K562 (cell line): Measurements from ENCODE around the gene FIBIN. TPM values are rescaled to one million over a fixed set of nuclear protein-coding genes. Genes with fewer than 3 reads are reported as not detected.

Experiments used
- CBX1 ChIP-seq: sonication (generic); IDR thresholded peaks from 2 replicates; pipeline ENCODE4 v1.6.1; 2016; ENCODE audit warnings: antibody characterized with exemption, low read depth, mild to moderate bottlenecking
- ELF2 ChIP-seq: fragments of 250-450 bp; sonication (Bioruptor Pico); IDR thresholded peaks from 2 replicates; pipeline ENCODE4 v1.5.0; 2021; ENCODE audit warnings: mild to moderate bottlenecking
- GABPB2 ChIP-seq: fragments of 250-450 bp; sonication (Bioruptor Pico); conservative IDR thresholded peaks from 2 replicates; pipeline ENCODE4 v1.5.1; 2021; ENCODE audit warnings: mild to moderate bottlenecking
- POLR3A ChIP-seq: IDR thresholded peaks from 2 replicates; pipeline ENCODE4 v1.6.1; 2011; ENCODE audit warnings: borderline replicate concordance, mild to moderate bottlenecking, moderate library complexity; ENCODE audit not compliant: insufficient read length, insufficient read depth; ENCODE audit errors: extremely low read depth
- PPARD ChIP-seq: fragments of 250-450 bp; sonication (Bioruptor Pico); IDR thresholded peaks from 2 replicates; pipeline ENCODE4 v1.8.0; 2022; ENCODE audit warnings: inconsistent platforms, mild to moderate bottlenecking, moderate library complexity
- PTBP1 ChIP-seq: fragments of 200-400 bp; formaldehyde crosslinking; IDR thresholded peaks from 2 replicates; pipeline ENCODE4 v1.6.1; 2017; ENCODE audit warnings: low read depth, low read length
- YY1 ChIP-seq, 3 experiments: IDR thresholded peaks; 2 replicates each; pipeline ENCODE4 v1.6.1; 2011; ENCODE audit warnings: low read length in 2 of 3, mild to moderate bottlenecking in 2 of 3, moderate library complexity in 2 of 3, borderline replicate concordance in 1 of 3, control low read depth in 1 of 3, low read depth in 1 of 3; ENCODE audit not compliant: insufficient read depth in 3 of 3, insufficient replicate concordance in 2 of 3, control insufficient read depth in 1 of 3, insufficient read length in 1 of 3; ENCODE audit errors: extremely low read depth in 1 of 3
- ZNF57 ChIP-seq: fragments of 450-650 bp; formaldehyde crosslinking; IDR thresholded peaks from 2 replicates; pipeline ENCODE4 v1.4.0; 2020; ENCODE audit warnings: mild to moderate bottlenecking, moderate library complexity
- polyA plus RNA-seq, 8 experiments: library from polyadenylated mRNA; depleted of rRNA in 4 of 8; stranded (reverse) in 5 of 8; unstranded in 3 of 8; fragments of >200 nt; fragmentation: Nextera tagmentation in 2 of 8; fragmentation: Illumina TruSeq in 1 of 8; extraction: Ambion mirVana in 2 of 8; extraction: Trizol in 1 of 8; gene quantifications; 2 replicates each; pipeline versions ENCODE4 v1.2.1 to v1.2.3, GENCODE V29; 2011 to 2014; ENCODE audit warnings: inconsistent platforms in 1 of 8, missing spikeins in 1 of 8
- total RNA-seq, 7 experiments: library from RNA; depleted of rRNA in 6 of 7; stranded (reverse); fragments of >200 nt in 6 of 7; fragmentation: Illumina TruSeq in 2 of 7; extraction: Trizol in 2 of 7; gene quantifications; 2 replicates each; pipeline versions ENCODE4 v1.2.1 to v1.2.3, GENCODE V29; 2011 to 2021; ENCODE audit warnings: low replicate concordance in 1 of 7
- TF ChIP-seq, protein P1 (sequence below), 2 experiments: fragments of 150-350 bp in 1 of 2; IDR thresholded peaks; 2 replicates each; pipeline ENCODE4 v1.6.1; 2012 to 2016; ENCODE audit warnings: low read depth in 2 of 2, low read length in 2 of 2, mild to moderate bottlenecking in 1 of 2, moderate library complexity in 1 of 2
- TF ChIP-seq, protein P2 (sequence below): fragments of 450-650 bp; IDR thresholded peaks from 2 replicates; pipeline ENCODE4 v1.6.1; 2017; ENCODE audit warnings: mild to moderate bottlenecking, moderate library complexity
- TF ChIP-seq, protein P3 (sequence below): fragments of 450-650 bp; IDR thresholded peaks from 2 replicates; pipeline ENCODE4 v1.7.0; 2016; ENCODE audit warnings: borderline replicate concordance

Gene FIBIN
- total and polyA plus RNA-seq, 9 of the 15 experiments (the other 6 are each of a cell fraction or from before 2014, with no cell fraction given) = not detected

DNA sequence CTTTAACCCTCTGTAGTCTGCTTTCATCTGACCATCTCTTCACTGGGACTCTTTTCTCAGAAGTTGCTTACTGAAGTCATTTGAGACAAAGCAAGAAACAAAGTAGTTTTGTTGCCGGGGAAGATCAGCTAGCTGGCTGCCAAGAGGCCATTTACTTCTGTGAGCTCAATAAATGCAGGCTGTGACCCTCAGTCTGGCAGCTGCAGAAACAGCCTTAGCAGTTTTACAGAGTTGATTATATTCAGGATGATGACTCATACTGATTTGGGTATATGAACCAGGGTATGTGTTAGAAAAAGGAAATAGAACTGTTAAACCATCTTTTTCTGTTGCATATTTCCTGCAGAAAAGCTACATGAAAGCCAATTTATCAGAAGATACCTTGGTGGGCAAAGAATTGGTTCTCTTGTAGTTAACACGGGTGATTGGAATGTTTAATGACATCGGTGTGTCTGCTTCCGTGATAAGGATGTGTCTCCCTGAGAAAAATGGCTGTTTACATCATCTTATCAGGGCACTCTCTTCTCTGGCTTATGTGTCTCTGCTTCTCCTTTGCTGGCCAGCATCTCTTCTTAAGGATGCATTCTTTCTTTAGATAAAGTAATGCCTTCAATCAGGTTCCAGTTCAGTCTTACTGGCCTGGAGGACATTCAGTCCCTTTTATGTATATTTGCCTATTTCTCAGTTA, 18.5 kb downstream of the FIBIN start (continued):
- TF ChIP-seq YY1 (IDR thresholded peaks at IDR 0.05; ENCODE audit: borderline replicate concordance in 1 of 3, control insufficient read depth in 1 of 3, extremely low read depth in 1 of 3, insufficient read depth in 3 of 3, insufficient read length in 1 of 3, insufficient replicate concordance in 2 of 3, low read depth in 1 of 3, low read length in 2 of 3) = no peak
- no peak for TF ChIP-seq CBX1
- no peak for TF ChIP-seq ELF2 (CRISPR knock-in tag)
- TF ChIP-seq ZNF57 (CRISPR knock-in tag) = no peak
- TF ChIP-seq GABPB2 (CRISPR knock-in tag) = no peak
- TF ChIP-seq, protein P1, sequence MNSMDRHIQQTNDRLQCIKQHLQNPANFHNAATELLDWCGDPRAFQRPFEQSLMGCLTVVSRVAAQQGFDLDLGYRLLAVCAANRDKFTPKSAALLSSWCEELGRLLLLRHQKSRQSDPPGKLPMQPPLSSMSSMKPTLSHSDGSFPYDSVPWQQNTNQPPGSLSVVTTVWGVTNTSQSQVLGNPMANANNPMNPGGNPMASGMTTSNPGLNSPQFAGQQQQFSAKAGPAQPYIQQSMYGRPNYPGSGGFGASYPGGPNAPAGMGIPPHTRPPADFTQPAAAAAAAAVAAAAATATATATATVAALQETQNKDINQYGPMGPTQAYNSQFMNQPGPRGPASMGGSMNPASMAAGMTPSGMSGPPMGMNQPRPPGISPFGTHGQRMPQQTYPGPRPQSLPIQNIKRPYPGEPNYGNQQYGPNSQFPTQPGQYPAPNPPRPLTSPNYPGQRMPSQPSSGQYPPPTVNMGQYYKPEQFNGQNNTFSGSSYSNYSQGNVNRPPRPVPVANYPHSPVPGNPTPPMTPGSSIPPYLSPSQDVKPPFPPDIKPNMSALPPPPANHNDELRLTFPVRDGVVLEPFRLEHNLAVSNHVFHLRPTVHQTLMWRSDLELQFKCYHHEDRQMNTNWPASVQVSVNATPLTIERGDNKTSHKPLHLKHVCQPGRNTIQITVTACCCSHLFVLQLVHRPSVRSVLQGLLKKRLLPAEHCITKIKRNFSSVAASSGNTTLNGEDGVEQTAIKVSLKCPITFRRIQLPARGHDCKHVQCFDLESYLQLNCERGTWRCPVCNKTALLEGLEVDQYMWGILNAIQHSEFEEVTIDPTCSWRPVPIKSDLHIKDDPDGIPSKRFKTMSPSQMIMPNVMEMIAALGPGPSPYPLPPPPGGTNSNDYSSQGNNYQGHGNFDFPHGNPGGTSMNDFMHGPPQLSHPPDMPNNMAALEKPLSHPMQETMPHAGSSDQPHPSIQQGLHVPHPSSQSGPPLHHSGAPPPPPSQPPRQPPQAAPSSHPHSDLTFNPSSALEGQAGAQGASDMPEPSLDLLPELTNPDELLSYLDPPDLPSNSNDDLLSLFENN (IDR thresholded peaks at IDR 0.05; ENCODE audit: low read depth in 2 of 2, low read length in 2 of 2) = no peak
- TF ChIP-seq, protein P2, sequence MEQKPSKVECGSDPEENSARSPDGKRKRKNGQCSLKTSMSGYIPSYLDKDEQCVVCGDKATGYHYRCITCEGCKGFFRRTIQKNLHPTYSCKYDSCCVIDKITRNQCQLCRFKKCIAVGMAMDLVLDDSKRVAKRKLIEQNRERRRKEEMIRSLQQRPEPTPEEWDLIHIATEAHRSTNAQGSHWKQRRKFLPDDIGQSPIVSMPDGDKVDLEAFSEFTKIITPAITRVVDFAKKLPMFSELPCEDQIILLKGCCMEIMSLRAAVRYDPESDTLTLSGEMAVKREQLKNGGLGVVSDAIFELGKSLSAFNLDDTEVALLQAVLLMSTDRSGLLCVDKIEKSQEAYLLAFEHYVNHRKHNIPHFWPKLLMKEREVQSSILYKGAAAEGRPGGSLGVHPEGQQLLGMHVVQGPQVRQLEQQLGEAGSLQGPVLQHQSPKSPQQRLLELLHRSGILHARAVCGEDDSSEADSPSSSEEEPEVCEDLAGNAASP = no peak
- TF ChIP-seq, protein P3, sequence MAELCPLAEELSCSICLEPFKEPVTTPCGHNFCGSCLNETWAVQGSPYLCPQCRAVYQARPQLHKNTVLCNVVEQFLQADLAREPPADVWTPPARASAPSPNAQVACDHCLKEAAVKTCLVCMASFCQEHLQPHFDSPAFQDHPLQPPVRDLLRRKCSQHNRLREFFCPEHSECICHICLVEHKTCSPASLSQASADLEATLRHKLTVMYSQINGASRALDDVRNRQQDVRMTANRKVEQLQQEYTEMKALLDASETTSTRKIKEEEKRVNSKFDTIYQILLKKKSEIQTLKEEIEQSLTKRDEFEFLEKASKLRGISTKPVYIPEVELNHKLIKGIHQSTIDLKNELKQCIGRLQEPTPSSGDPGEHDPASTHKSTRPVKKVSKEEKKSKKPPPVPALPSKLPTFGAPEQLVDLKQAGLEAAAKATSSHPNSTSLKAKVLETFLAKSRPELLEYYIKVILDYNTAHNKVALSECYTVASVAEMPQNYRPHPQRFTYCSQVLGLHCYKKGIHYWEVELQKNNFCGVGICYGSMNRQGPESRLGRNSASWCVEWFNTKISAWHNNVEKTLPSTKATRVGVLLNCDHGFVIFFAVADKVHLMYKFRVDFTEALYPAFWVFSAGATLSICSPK = no peak
- no peak for TF ChIP-seq PTBP1
- TF ChIP-seq PPARD (CRISPR knock-in tag) = no peak
- TF ChIP-seq POLR3A = no peak
